ENCODE data around the gene RELN.

RELN gene

GRCh38 chr7:103995554-103995953 is 6.1 kb upstream of the RELN start:
- no peak overlapping the region for H3K27ac ChIP-seq (ENCODE audit: low read depth, low read length)
- H3K4me3 ChIP-seq (ENCODE audit: low read depth in 1 of 2, low read length in 2 of 2), result no peak overlapping the region
- no peaks in the 10 kb centered on the region for H3K36me3 ChIP-seq (ENCODE audit: control insufficient read depth in 1 of 2, insufficient read depth in 2 of 2, low read length in 2 of 2)
- H3K27me3 ChIP-seq (ENCODE audit: control insufficient read depth in 1 of 2, insufficient read depth in 2 of 2, low read length in 2 of 2), result peaks cover 10 to 23% of the 10 kb centered on the region in 2 donors
- no peak overlapping the region for H3K9ac ChIP-seq (ENCODE audit: low read depth in 1 of 2, low read length in 2 of 2)
- no peaks in the 10 kb centered on the region for H3K9me3 ChIP-seq (ENCODE audit: control insufficient read depth in 1 of 2, low read length in 2 of 2)
- H3K4me1 ChIP-seq (ENCODE audit: control insufficient read depth in 1 of 2, insufficient read depth in 2 of 2, low read length in 2 of 2), result no peaks in the 10 kb centered on the region

- Histone ChIP-seq H3K27ac (ENCODE audit: low read depth, low read length) (no peak overlapping the region), H3K36me3 (ENCODE audit: control insufficient read depth in 1 of 2, insufficient read depth in 2 of 2, low read length in 2 of 2) (no peaks in the 10 kb centered on the region), H3K4me1 (ENCODE audit: control insufficient read depth in 1 of 2, insufficient read depth in 2 of 2, low read length in 2 of 2) (no peaks in the 10 kb centered on the region), H3K27me3 (ENCODE audit: control insufficient read depth in 1 of 2, insufficient read depth in 2 of 2, low read length in 2 of 2) (peaks cover 12 to 36% of the 10 kb centered on the region in 2 donors), H3K9me3 (ENCODE audit: control insufficient read depth in 1 of 2, low read length in 2 of 2) (no peaks in the 10 kb centered on the region), H3K4me3 (ENCODE audit: low read depth in 1 of 2, low read length in 2 of 2) (no peak overlapping the region), H3K9ac (ENCODE audit: low read depth in 1 of 2, low read length in 2 of 2) (no peak overlapping the region)
Observed at GRCh38 chr7:103993551-103993950, 4.1 kb upstream of the RELN start.

GRCh38 chr7:103991406-103991805 is 1.9 kb upstream of the RELN start:
- Histone ChIP-seq H3K4me1 (ENCODE audit: control insufficient read depth in 1 of 2, insufficient read depth in 2 of 2, low read length in 2 of 2) (no peaks in the 10 kb centered on the region), H3K27ac (ENCODE audit: low read depth, low read length) (no peak overlapping the region), H3K9me3 (ENCODE audit: control insufficient read depth in 1 of 2, low read length in 2 of 2) (no peaks in the 10 kb centered on the region), H3K9ac (ENCODE audit: low read depth in 1 of 2, low read length in 2 of 2) (no peak overlapping the region), H3K27me3 (ENCODE audit: control insufficient read depth in 1 of 2, insufficient read depth in 2 of 2, low read length in 2 of 2) (peaks cover 24 to 50% of the 10 kb centered on the region in 2 donors), H3K36me3 (ENCODE audit: control insufficient read depth in 1 of 2, insufficient read depth in 2 of 2, low read length in 2 of 2) (no peaks in the 10 kb centered on the region), H3K4me3 (ENCODE audit: low read depth in 1 of 2, low read length in 2 of 2) (no peak overlapping the region)

GRCh38 chr7:103990991-103991390 is 1.5 kb upstream of the RELN start:
- Histone ChIP-seq H3K36me3 (ENCODE audit: control insufficient read depth in 1 of 2, insufficient read depth in 2 of 2, low read length in 2 of 2) (no peaks in the 10 kb centered on the region), H3K27ac (ENCODE audit: low read depth, low read length) (no peak overlapping the region), H3K4me3 (ENCODE audit: low read depth in 1 of 2, low read length in 2 of 2) (no peak overlapping the region), H3K27me3 (ENCODE audit: control insufficient read depth in 1 of 2, insufficient read depth in 2 of 2, low read length in 2 of 2) (peaks cover 24 to 50% of the 10 kb centered on the region in 2 donors), H3K9me3 (ENCODE audit: control insufficient read depth in 1 of 2, low read length in 2 of 2) (no peaks in the 10 kb centered on the region), H3K9ac (ENCODE audit: low read depth in 1 of 2, low read length in 2 of 2) (no peak overlapping the region), H3K4me1 (ENCODE audit: control insufficient read depth in 1 of 2, insufficient read depth in 2 of 2, low read length in 2 of 2) (no peaks in the 10 kb centered on the region)

GRCh38 chr7:103989785-103990767 is 618 bp upstream of the RELN start:
- Histone ChIP-seq H3K27me3 (ENCODE audit: control insufficient read depth in 1 of 2, insufficient read depth in 2 of 2, low read length in 2 of 2) (peaks cover 24 to 50% of the 10 kb centered on the region in 2 donors), H3K36me3 (ENCODE audit: control insufficient read depth in 1 of 2, insufficient read depth in 2 of 2, low read length in 2 of 2) (no peaks in the 10 kb centered on the region), H3K4me3 (ENCODE audit: low read depth in 1 of 2, low read length in 2 of 2) (peak overlapping the region; percentile 15 to 40), H3K9me3 (ENCODE audit: control insufficient read depth in 1 of 2, low read length in 2 of 2) (no peaks in the 10 kb centered on the region), H3K4me1 (ENCODE audit: control insufficient read depth in 1 of 2, insufficient read depth in 2 of 2, low read length in 2 of 2) (no peaks in the 10 kb centered on the region), H3K27ac (ENCODE audit: low read depth, low read length) (no peak overlapping the region), H3K9ac (ENCODE audit: low read depth in 1 of 2, low read length in 2 of 2) (no peak overlapping the region)

- Histone ChIP-seq H3K9me3 (ENCODE audit: control insufficient read depth in 1 of 2, low read length in 2 of 2) (no peaks in the 10 kb centered on the region), H3K9ac (ENCODE audit: low read depth in 1 of 2, low read length in 2 of 2) (no peak overlapping the region), H3K36me3 (ENCODE audit: control insufficient read depth in 1 of 2, insufficient read depth in 2 of 2, low read length in 2 of 2) (no peaks in the 10 kb centered on the region), H3K27me3 (ENCODE audit: control insufficient read depth in 1 of 2, insufficient read depth in 2 of 2, low read length in 2 of 2) (peaks cover 24 to 50% of the 10 kb centered on the region in 2 donors), H3K4me3 (ENCODE audit: low read depth in 1 of 2, low read length in 2 of 2) (no peak overlapping the region), H3K27ac (ENCODE audit: low read depth, low read length) (no peak overlapping the region), H3K4me1 (ENCODE audit: control insufficient read depth in 1 of 2, insufficient read depth in 2 of 2, low read length in 2 of 2) (no peaks in the 10 kb centered on the region)
Observed at GRCh38 chr7:103988468-103989199, 824 bp downstream of the RELN start.

- no peak overlapping the region for H3K27ac ChIP-seq (ENCODE audit: low read depth, low read length)
- H3K9me3 ChIP-seq (ENCODE audit: control insufficient read depth in 1 of 2, low read length in 2 of 2), result no peaks in the 10 kb centered on the region
- H3K27me3 ChIP-seq (ENCODE audit: control insufficient read depth in 1 of 2, insufficient read depth in 2 of 2, low read length in 2 of 2), result peaks cover 24 to 45% of the 10 kb centered on the region in 2 donors
- H3K4me3 ChIP-seq (ENCODE audit: low read depth in 1 of 2, low read length in 2 of 2), result no peak overlapping the region
- no peaks in the 10 kb centered on the region for H3K36me3 ChIP-seq (ENCODE audit: control insufficient read depth in 1 of 2, insufficient read depth in 2 of 2, low read length in 2 of 2)
- H3K9ac ChIP-seq (ENCODE audit: low read depth in 1 of 2, low read length in 2 of 2), result no peak overlapping the region
- H3K4me1 ChIP-seq (ENCODE audit: control insufficient read depth in 1 of 2, insufficient read depth in 2 of 2, low read length in 2 of 2), result no peaks in the 10 kb centered on the region
Observed at GRCh38 chr7:103987451-103987850, 2.0 kb downstream of the RELN start.

GRCh38 chr7:103985565-103986126 is 3.8 kb downstream of the RELN start:
- H3K9ac ChIP-seq (ENCODE audit: low read depth in 1 of 2, low read length in 2 of 2), result no peak overlapping the region
- no peak overlapping the region for H3K4me3 ChIP-seq (ENCODE audit: low read depth in 1 of 2, low read length in 2 of 2)
- H3K4me1 ChIP-seq (ENCODE audit: control insufficient read depth in 1 of 2, insufficient read depth in 2 of 2, low read length in 2 of 2), result no peaks in the 10 kb centered on the region
- peaks cover 15 to 28% of the 10 kb centered on the region in 2 donors for H3K27me3 ChIP-seq (ENCODE audit: control insufficient read depth in 1 of 2, insufficient read depth in 2 of 2, low read length in 2 of 2)
- H3K27ac ChIP-seq (ENCODE audit: low read depth, low read length), result no peak overlapping the region
- H3K9me3 ChIP-seq (ENCODE audit: control insufficient read depth in 1 of 2, low read length in 2 of 2), result no peaks in the 10 kb centered on the region
- H3K36me3 ChIP-seq (ENCODE audit: control insufficient read depth in 1 of 2, insufficient read depth in 2 of 2, low read length in 2 of 2), result no peaks in the 10 kb centered on the region

GRCh38 chr7:103984050-103984449 is 5.4 kb downstream of the RELN start:
- no peaks in the 10 kb centered on the region for H3K4me1 ChIP-seq (ENCODE audit: control insufficient read depth in 1 of 2, insufficient read depth in 2 of 2, low read length in 2 of 2)
- no peaks in the 10 kb centered on the region for H3K36me3 ChIP-seq (ENCODE audit: control insufficient read depth in 1 of 2, insufficient read depth in 2 of 2, low read length in 2 of 2)
- H3K27me3 ChIP-seq (ENCODE audit: control insufficient read depth in 1 of 2, insufficient read depth in 2 of 2, low read length in 2 of 2), result peaks cover 13 to 18% of the 10 kb centered on the region in 2 donors
- no peaks in the 10 kb centered on the region for H3K9me3 ChIP-seq (ENCODE audit: control insufficient read depth in 1 of 2, low read length in 2 of 2)
- H3K27ac ChIP-seq (ENCODE audit: low read depth, low read length), result no peak overlapping the region
- H3K9ac ChIP-seq (ENCODE audit: low read depth in 1 of 2, low read length in 2 of 2), result no peak overlapping the region
- H3K4me3 ChIP-seq (ENCODE audit: low read depth in 1 of 2, low read length in 2 of 2), result no peak overlapping the region

Data from duodenal mucosa (tissue), 2 donors.